ENCODE results near the gene RBM20. TPM values are rescaled to one million over a fixed set of nuclear protein-coding genes. Genes with fewer than 3 reads are reported as not detected.

RBM20 gene
- total RNA-seq, 1 experiment from 2014 or later: 0.10 TPM

- H3K4me3 ChIP-seq (ENCODE audit: low read depth in 2 of 2, low read length in 2 of 2): peak overlapping the region; percentile 48 to 52
- ATAC-seq: peak; percentile 46; the same call in 1 of the 2 replicates
- BruUV-seq (replicated peaks): no TSS peak
- ChIA-PET POLR2A (no interaction called here), CTCF (no interaction called here)
- in situ Hi-C loops (cut with HindIII; ENCODE audit: low pct_unique_long_range_greater_than_20kb, low sequenced_read_pairs): no loop called here
- H3K36me3 ChIP-seq (ENCODE audit: control insufficient read depth, insufficient read depth, low read length): no peaks in the 10 kb centered on the region; the same call in 1 of the 2 replicates
- no peak for DNase-seq (ENCODE audit: low read depth, low spot score)
- intact Hi-C loops (cut with micrococcal nuclease; ENCODE audit: unreplicated experiment): no loop called here
- H3K27ac ChIP-seq (ENCODE audit: low read length): no peak overlapping the region
- no peak for TF ChIP-seq SIN3A (IDR thresholded peaks at IDR 0.05; ENCODE audit: borderline replicate concordance, insufficient read depth, low read depth, low read length)
- TF ChIP-seq, protein P1, sequence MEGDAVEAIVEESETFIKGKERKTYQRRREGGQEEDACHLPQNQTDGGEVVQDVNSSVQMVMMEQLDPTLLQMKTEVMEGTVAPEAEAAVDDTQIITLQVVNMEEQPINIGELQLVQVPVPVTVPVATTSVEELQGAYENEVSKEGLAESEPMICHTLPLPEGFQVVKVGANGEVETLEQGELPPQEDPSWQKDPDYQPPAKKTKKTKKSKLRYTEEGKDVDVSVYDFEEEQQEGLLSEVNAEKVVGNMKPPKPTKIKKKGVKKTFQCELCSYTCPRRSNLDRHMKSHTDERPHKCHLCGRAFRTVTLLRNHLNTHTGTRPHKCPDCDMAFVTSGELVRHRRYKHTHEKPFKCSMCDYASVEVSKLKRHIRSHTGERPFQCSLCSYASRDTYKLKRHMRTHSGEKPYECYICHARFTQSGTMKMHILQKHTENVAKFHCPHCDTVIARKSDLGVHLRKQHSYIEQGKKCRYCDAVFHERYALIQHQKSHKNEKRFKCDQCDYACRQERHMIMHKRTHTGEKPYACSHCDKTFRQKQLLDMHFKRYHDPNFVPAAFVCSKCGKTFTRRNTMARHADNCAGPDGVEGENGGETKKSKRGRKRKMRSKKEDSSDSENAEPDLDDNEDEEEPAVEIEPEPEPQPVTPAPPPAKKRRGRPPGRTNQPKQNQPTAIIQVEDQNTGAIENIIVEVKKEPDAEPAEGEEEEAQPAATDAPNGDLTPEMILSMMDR (IDR thresholded peaks at IDR 0.05): no peak
- TF ChIP-seq, protein P2, sequence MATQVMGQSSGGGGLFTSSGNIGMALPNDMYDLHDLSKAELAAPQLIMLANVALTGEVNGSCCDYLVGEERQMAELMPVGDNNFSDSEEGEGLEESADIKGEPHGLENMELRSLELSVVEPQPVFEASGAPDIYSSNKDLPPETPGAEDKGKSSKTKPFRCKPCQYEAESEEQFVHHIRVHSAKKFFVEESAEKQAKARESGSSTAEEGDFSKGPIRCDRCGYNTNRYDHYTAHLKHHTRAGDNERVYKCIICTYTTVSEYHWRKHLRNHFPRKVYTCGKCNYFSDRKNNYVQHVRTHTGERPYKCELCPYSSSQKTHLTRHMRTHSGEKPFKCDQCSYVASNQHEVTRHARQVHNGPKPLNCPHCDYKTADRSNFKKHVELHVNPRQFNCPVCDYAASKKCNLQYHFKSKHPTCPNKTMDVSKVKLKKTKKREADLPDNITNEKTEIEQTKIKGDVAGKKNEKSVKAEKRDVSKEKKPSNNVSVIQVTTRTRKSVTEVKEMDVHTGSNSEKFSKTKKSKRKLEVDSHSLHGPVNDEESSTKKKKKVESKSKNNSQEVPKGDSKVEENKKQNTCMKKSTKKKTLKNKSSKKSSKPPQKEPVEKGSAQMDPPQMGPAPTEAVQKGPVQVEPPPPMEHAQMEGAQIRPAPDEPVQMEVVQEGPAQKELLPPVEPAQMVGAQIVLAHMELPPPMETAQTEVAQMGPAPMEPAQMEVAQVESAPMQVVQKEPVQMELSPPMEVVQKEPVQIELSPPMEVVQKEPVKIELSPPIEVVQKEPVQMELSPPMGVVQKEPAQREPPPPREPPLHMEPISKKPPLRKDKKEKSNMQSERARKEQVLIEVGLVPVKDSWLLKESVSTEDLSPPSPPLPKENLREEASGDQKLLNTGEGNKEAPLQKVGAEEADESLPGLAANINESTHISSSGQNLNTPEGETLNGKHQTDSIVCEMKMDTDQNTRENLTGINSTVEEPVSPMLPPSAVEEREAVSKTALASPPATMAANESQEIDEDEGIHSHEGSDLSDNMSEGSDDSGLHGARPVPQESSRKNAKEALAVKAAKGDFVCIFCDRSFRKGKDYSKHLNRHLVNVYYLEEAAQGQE (IDR thresholded peaks at IDR 0.05; ENCODE audit: insufficient read depth in 1 of 2, low read depth in 2 of 2, low read length in 1 of 2): no peak
- no peak for TF ChIP-seq POLR2AphosphoS5 (IDR thresholded peaks at IDR 0.05; ENCODE audit: low read depth, low read length)
- no peak for TF ChIP-seq TCF7L2 (IDR thresholded peaks at IDR 0.05; ENCODE audit: low read depth, low read length)
- peaks cover 17% of the 10 kb centered on the region for H3K4me1 ChIP-seq (ENCODE audit: control insufficient read depth, insufficient read depth, low read length)
- peaks cover 57% of the 10 kb centered on the region for H3K27me3 ChIP-seq (ENCODE audit: control insufficient read depth, insufficient read depth, low read length)
- no peaks in the 10 kb centered on the region for H3K9me3 ChIP-seq (ENCODE audit: control insufficient read depth, insufficient read depth, low read depth, low read length)
Measured at GRCh38 chr10:110643035-110643652, 992 bp upstream of the RBM20 start.

DNA sequence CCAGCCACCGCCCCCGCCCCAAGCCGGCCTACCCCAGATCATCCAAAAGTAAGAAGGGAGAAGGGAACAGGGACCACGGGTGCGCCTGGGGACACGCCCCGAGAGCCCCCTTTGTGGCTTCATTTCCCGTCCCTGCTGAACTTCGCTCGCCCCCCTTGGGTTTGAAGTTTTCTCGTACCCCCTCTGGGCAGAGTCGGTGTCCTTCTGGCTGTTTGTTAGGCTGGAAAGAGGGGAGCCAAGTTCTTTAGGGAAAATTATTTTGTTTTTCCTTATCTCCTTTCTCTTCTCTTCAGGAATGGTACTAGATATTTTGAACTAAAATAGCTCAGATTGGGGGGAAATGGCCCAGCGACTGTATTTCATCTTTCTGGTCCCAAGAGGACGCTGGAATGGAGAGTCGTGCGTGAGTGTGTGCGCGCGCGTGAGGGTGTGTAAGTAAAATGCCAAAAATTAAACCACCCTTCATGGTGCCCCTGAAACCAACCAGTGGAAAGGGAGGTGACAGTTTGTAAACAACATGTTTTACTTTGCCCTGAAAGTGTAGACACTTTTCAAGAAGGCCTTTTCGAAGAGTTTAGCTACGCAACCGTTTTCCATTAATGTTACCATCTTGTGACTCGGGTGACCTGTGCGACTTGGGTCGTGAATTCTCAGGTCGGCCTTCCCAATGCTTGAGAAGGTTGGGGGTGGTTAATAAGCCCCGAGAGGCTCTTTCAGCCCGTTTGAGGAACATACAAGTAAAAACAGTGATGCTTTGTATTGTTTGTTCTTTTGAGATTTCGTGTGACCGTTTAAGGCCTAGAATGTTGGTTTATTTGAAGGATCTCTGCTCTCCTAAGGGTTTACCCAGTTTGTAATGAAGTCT lies 694 bp downstream of the RBM20 start:
- ChIA-PET CTCF (no interaction called here), POLR2A (no interaction called here)
- H3K27ac ChIP-seq (ENCODE audit: low read length): no peak overlapping the region
- H3K27me3 ChIP-seq (ENCODE audit: control insufficient read depth, insufficient read depth, low read length): peaks cover 71% of the 10 kb centered on the region
- BruUV-seq (replicated peaks): no TSS peak
- no peaks in the 10 kb centered on the region; the same call in 1 of the 2 replicates for H3K36me3 ChIP-seq (ENCODE audit: control insufficient read depth, insufficient read depth, low read length)
- TF ChIP-seq, protein P1 (IDR thresholded peaks at IDR 0.05): no peak
- TF ChIP-seq TCF7L2 (IDR thresholded peaks at IDR 0.05; ENCODE audit: low read depth, low read length) (no peak), SIN3A (IDR thresholded peaks at IDR 0.05; ENCODE audit: borderline replicate concordance, insufficient read depth, low read depth, low read length) (no peak), POLR2AphosphoS5 (IDR thresholded peaks at IDR 0.05; ENCODE audit: low read depth, low read length) (no peak)
- TF ChIP-seq, protein P2 (IDR thresholded peaks at IDR 0.05; ENCODE audit: insufficient read depth in 1 of 2, low read depth in 2 of 2, low read length in 1 of 2): no peak
- in situ Hi-C loops (cut with HindIII; ENCODE audit: low pct_unique_long_range_greater_than_20kb, low sequenced_read_pairs) (no loop called here), intact Hi-C loops (cut with micrococcal nuclease; ENCODE audit: unreplicated experiment) (no loop called here)
- no peak for DNase-seq (ENCODE audit: low read depth, low spot score)
- H3K4me1 ChIP-seq (ENCODE audit: control insufficient read depth, insufficient read depth, low read length): peaks cover 17% of the 10 kb centered on the region
- H3K9me3 ChIP-seq (ENCODE audit: control insufficient read depth, insufficient read depth, low read depth, low read length): no peaks in the 10 kb centered on the region
- peak overlapping the region; percentile 21 to 52 for H3K4me3 ChIP-seq (ENCODE audit: low read depth in 2 of 2, low read length in 2 of 2)
- no peak for ATAC-seq

Data from Panc1 (cell line).